ENCODE measurements around the gene FAM120B. TPM values are rescaled to one million over a fixed set of nuclear protein-coding genes. Genes with fewer than 3 reads are reported as not detected.
"Not testable (repeated sequence)": the region's sequence is repeated elsewhere in the genome, so short reads cannot be mapped to it uniquely, and the experiment has no call there.

FAM120B gene
- total RNA-seq, 1 donor from 2014 or later, result 36.5 TPM

DNA sequence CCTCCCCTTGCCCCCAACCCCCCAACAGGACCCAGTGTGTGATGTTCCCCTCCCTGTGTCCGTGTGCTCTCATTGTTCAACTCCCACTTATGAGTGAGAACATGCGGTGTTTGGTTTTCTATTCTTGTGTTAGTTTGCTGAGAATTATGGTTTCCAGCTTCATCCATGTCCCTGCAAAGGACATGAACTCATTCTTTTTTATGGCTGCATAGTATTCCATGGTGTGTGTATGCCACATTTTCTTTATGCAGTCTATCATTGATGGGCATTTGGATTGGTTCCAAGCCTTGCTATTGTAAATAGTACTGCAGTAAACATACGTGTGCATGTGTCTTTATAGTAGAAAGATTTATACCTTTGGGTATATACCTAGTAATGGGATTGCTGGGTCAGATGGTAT lies 28.6 kb downstream of the FAM120B start:
- DNase-seq (ENCODE audit: low spot score); intact Hi-C loops (cut with DNase I); ATAC-seq: not testable (repeated sequence)

DNA sequence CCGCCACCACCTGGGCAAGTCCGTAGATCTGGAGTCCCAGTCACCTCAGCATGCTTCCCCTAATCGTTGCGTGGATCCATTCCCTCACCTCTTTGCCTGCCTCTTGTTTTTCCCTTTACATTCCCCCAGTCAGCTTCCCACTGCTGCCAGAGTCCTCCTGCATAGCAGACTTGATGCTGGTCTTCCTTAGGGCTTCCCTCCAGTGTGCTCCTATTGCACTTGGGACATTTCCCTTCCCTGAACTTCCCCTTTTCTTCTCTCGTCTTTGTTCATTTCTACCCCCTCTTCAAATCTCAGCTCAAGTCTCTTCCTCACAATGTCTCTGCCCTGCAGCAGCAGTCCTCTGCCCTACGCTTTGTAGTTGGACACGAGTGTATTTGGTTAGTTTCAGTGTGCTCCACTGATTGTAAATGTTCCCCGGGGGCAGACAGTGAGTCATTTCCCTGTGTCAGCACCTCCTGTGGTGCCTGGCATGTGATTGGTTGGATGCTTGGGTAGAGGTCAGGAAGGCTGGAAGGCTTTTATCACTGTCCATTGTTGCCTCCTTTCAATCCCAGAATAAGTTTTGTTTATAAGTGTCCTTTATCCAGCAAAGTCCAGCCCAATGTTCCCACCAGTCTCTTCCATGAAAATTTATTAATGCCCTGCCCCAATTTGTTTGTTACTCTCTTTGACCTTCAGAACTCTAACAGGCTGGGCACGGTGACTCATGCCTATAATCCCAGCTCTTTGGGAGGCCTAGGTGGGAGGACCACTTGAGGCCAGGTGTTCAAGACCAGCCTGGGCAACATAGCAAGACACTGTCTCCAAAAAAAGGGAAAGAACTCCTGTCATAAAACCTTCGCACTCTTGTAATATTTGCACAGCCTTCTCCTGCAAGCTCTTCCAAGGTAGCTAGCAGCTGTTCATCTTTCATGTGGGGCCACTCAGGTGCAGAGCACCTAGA lies 38.3 kb downstream of the FAM120B start:
- DNase-seq (ENCODE audit: low spot score) (no peak), ATAC-seq (peak; percentile 28)

DNA sequence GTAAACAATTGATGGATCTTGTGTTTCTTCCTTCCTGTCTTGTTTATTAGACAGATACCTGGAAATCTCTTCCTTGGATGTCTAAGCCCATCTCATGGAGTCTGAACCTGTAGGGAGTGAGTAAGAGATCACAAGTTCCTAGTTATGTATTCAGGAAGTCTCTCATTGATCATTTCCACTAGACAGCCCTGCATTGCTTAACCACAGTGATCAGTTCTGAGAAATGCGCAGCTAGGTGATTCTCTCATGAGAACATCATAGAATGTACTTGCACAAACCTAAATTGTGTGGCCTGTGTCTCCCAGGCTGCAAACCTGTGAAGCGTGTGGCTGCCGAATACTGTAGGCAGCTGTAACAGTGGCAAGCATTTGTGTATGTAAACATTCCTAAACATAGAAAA lies 39.1 kb downstream of the FAM120B start:
- DNase-seq (ENCODE audit: low spot score) (no peak), ATAC-seq (no peak)
- intact Hi-C loops (cut with DNase I), result no loop called here

More for the DNA sequence above, 38.3 kb downstream of the FAM120B start:
- intact Hi-C loops (cut with DNase I), result no loop called here

DNA sequence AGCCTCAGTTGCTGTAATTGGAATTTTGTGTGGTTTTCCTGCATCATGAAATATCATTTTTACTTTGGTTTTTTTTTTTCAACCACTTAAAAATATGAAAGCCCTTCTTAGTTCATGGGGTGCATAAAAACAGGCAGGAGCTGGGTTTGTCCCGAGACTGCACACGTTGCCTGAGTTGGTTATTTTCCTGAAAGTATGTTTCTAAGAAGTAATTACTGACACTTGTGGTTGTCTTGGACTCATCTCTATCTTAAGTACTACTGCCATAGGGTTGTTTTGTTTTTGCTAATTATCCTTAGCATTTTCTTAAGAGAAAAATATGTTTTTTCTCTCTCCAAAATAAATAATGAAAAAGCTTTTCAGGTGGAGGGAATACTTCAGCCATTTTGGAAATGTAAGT lies 40.1 kb downstream of the FAM120B start:
- intact Hi-C loops (cut with DNase I), result no loop called here
- ATAC-seq (no peak), DNase-seq (ENCODE audit: low spot score) (no peak)

DNA sequence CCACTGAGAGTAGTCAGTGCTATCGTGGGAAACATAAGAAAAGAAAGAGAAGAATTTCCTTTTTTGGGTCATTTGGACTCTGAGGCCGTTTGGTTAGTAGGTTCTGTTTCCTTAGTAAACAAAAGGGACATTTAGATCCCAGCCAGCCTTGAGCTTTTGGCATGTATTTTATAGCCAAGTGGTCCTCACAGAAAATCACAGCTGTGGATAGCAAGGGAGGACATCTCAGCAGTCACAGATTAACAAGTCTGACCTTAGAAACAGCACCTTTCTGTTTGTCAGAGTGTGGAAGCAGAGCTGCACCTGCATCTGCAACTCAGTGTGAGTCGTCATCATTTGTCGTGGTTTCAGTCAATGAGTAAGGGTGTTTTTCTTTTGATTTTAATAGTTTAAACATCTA lies 40.5 kb downstream of the FAM120B start:
- ATAC-seq, result no peak

DNA sequence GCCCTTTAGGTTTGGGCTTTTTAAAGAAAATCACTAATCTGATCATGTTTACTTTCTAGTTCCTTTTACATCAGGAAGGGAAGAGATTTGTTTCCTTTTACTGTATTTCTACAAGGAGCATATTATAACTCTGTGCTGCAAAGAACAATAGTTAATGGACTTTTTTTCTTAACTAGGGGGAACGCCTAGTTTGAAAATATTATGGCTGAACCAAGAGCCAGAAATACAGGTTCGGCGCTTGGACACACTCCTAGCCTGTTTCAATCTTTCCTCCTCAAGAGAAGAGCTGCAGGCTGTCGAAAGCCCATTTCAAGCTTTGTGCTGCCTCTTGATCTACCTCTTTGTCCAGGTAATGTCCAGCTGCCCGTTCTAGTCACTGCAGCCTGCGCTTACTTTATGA lies 41.4 kb downstream of the FAM120B start:
- intact Hi-C loops (cut with DNase I), result no loop called here
- DNase-seq (ENCODE audit: low spot score) (no peak), ATAC-seq (no peak)

More for the DNA sequence above, 40.5 kb downstream of the FAM120B start:
- no peak for DNase-seq (ENCODE audit: low spot score)
- intact Hi-C loops (cut with DNase I), result no loop called here

DNA sequence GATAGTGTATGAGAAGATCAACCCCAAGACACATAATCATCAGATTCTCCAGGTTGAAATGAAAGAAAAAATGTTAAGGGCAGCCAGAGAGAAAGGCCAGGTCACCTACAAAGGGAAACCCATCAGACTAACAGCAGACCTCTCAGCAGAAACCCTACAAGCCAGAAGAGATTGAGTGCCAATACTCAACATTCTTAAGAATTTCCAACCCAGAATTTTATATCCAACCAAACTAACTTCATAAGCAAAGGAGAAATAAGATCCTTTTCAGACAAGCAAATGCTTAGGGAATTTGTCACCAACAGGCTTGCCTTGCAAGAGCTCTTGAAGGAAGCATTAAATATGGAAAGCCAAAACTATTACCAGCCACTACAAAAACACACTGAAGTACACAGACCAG lies 44.9 kb downstream of the FAM120B start:
- DNase-seq (ENCODE audit: low spot score); ATAC-seq; intact Hi-C loops (cut with DNase I): not testable (repeated sequence)

DNA sequence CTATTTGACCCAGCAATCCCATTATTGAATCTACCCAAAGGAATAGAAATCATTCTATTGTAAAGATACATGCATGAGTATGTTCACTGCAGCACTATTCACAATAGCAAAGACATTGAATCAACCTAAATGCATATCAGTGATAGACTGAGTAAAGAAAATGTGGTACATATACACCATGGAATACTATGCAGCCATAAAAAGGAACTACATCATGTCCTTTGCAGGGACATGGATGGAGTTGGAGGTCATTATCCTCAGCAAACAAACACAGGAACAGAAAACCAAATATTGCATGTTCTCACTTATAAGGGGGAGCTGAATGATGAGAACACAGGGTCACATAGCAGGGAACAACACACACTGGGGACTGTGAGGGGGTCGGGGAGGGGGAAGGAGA lies 48.6 kb downstream of the FAM120B start:
- DNase-seq (ENCODE audit: low spot score); ATAC-seq; intact Hi-C loops (cut with DNase I): not testable (repeated sequence)

DNA sequence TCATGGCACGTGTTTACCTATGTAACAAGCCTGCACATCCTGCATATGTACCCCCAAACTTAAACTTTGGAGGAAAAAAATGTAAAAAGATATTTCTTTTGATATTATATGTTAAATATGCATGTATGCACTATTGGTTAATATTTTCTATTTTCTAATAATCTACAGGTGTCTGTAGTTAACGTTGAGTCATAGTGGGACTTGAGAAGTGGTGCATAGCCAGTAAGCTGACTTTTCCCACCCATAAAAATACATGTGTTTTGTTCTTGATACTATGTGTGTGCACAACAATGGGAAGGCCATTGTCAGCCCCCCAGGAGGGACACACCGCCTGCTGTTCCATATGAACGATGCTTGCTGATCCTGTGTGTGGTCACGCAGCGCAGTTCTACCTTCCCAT lies 49.1 kb downstream of the FAM120B start:
- no peak for ATAC-seq
- intact Hi-C loops (cut with DNase I), result no loop called here

DNA sequence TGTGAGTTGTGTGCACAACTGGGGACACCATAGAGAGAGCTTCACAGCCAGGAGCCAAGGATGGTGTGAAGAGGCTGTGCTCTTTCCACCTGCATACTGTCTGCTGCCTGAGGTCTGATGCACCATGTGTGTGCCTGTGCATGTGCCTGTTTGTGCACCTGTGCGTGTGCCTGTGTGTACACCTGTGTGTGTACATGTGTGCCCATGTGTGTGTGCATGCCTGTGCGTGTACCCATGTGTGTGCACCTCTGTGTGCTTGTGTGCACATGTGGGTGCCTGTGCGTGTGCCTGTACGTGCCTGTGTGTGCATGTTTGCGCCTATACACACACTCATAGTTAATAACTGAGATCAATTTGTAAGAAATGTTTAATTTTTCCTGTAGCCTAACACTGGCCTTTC lies 51.3 kb downstream of the FAM120B start:
- no peak for DNase-seq (ENCODE audit: low spot score)
- intact Hi-C loops (cut with DNase I), result no loop called here
- ATAC-seq, result no peak

More for the DNA sequence above, 49.1 kb downstream of the FAM120B start:
- DNase-seq (ENCODE audit: low spot score), result no peak

DNA sequence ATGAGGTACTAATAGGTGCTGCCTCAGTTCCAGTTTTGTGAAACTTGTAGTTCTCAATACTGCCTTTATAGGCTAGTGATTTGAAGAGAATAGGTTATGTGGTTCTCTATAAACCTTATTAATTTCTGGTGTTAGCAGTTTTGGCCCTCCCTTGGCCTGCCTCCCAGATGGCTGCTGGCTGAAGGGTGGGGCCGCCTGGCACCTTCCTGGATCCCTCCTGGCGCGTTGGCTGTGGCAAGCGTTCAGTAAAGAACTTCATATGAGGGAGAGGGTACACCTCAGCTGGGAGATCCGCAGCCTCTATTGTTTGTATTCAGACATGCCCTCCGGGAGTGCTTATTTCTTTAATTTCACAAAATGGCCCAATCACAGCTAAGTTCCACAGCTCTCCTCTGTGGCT lies 51.9 kb downstream of the FAM120B start:
- ATAC-seq, result no peak
- intact Hi-C loops (cut with DNase I), result no loop called here
- no peak for DNase-seq (ENCODE audit: low spot score)

DNA sequence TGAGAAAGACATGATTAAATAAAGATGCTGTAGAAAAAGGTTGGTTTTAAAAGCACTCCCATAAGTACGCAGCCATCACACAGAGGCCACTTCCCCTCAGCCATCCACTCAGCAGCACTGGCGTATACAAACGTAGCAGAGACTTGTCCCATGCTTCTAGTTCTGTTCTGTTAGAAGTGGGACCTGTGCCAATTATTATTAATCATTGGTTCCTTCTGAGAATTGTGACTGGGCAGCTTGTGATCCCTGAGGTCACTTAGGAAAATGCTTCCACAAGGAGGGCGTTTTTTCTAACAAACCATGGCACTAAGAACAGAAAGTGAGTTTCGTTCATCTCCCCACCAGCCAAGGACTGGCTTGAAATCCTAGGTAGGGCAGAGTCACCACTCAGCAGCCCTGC lies 53.9 kb downstream of the FAM120B start:
- DNase-seq (ENCODE audit: low spot score), result no peak
- ATAC-seq, result no peak
- intact Hi-C loops (cut with DNase I), result no loop called here

DNA sequence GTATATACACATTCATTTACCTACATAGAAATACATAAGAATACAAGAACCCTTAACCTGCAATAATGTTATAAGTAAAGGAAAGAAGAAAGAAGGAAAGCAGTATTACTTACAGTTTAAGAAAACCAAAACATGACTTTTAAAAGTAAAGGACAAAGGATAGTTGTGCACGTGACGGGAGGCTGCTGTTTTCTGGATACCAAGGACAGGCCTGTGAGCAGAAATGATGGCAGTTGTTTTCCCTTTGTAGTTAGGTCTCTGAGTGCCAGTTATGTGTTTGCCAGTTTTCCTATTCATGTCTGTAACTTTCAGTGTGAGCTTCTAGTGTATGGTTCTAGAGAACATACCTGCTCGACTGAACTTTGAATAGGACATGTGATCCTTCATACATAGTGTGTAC lies 54.8 kb downstream of the FAM120B start:
- intact Hi-C loops (cut with DNase I), result no loop called here
- ATAC-seq (no peak), DNase-seq (ENCODE audit: low spot score) (no peak)

DNA sequence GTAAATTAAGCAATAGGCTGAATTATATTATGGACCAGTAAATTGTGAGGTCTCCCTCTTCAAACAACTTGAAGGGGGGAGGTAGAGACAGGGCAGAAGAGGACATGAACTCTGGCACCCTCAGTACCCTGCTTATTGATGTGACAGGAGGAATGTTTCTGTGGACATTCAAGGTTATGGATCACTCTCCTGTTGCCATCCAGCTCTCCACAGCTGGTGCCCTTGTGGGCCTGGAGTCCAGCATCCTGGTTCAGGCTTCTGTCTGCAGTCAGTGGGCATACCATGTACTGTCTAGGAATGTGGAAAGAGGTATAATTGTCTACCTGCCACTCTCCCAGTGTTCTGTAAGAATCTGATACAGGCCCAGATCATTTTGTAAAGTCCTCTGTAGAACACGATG lies 55.6 kb downstream of the FAM120B start:
- no peak for ATAC-seq
- no peak for DNase-seq (ENCODE audit: low spot score)
- intact Hi-C loops (cut with DNase I), result no loop called here

DNA sequence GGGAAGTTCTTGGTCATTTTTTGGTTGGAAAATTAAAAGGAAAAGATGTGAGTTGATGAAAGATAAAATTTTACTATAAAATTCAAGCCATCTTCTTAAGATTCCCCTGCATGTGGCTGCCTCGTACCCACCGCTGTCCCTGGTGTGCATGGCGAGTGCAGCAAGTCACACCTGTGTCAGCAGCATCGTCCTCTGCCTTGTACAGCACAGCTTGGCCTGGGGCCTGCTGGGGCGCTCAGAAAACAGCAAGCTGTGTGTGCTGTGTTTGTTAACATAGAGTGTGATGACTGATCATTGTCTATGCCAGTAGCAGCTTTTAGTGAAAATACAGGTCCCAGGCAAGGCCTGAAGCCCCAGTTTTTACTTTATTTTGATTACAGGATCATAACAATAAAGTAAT lies 56.7 kb downstream of the FAM120B start:
- DNase-seq (ENCODE audit: low spot score), result no peak
- intact Hi-C loops (cut with DNase I), result no loop called here
- ATAC-seq, result no peak

DNA sequence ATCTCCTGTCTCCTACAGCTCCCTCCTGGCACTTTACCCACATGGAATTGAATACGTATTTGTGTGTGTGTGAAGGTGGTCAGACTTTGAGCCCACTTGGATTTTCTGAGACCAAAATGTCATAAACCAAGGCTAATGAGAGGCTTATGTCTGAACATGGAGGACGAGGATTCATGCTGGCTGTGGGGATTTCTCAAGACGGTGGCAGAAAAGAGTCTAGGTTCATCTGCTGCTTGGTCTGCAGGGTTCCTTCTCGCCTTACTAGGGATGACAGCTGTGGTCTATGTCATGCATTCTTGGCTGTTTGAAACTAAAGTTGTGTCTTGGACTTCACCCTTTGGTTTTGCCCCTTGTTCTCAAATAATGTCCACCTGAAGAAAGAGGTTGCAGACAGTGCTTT lies 58.6 kb downstream of the FAM120B start:
- no peak for DNase-seq (ENCODE audit: low spot score)
- no peak for ATAC-seq
- intact Hi-C loops (cut with DNase I), result no loop called here

DNA sequence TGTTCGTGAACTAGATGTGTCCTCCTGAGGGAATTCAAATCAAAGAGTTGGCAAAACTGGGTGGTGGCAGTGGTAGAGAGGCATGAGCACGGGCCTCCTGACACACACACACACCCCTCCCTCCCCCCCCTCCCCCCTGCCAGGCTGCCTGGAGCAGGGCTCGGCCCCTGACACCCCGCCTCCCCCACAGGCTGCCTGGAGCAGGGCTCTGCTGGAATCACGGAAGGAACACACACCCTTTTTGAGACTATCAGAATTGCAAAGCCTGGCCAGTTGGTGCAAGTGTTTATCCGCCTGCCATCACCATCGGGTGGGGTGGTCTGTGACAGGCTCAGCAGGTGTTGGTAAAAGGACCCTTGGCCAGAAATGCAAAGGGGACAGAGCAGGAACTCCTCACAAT lies 59.0 kb downstream of the FAM120B start:
- DNase-seq (ENCODE audit: low spot score), result no peak
- no peak for ATAC-seq
- intact Hi-C loops (cut with DNase I), result no loop called here

DNA sequence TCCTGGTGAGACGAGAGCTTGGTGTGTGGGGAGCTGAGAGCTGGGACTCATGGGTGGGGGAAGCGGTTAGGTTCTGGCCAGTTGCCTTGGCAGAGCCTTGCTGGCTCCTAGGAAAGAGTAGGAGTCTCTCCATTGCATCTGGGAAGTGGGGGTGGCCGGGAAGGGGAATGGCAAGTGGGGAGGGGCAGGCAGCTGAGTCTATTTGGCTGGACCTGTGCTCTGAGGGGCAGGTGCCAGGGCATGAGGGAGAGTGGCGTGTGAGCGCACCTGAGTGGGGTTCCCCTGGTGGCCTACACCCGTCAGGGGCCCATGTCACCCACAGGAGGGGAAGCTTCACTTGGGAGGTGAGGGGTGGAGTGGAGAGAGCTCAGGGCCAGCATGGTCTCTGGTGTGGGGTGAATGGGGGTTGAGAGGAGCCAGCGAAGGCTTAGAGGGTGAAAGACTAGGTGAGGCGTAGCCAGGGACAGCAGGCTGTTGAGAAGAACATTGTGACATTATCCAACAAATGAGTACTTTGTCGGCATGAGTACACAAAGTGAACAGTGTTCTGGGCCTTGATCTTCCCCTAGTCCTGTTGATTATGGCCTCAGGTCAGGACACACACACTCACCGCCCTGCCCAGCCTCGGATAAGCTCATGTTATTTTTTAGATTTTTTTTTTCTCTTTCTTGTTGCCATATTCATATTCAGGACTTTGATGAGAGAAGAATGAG lies 59.8 kb downstream of the FAM120B start:
- DNase-seq (ENCODE audit: low spot score) (no peak), ATAC-seq (peak; percentile 90)
- intact Hi-C loops (cut with DNase I), result no loop called here

DNA sequence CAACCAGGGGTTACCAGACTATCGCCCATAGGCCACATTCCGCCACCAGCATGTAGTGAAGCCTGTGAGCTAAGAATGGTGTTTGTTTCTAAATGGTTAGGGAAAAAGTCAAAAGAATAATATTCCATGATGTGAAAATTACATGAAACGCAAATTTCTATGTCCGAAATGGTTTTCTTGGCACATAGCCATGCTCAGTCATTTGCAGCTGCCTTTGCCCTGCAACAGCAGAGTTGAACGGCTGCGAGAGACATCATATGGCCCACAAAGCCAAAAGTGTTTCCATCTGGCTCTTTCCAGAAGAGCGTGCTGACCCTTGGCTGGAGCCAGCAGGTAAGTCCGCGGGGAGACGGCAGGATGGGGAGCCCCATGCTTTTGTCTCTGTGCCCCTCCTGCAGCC lies 60.7 kb downstream of the FAM120B start:
- DNase-seq (ENCODE audit: low spot score), result no peak
- ATAC-seq, result no peak
- intact Hi-C loops (cut with DNase I), result no loop called here

DNA sequence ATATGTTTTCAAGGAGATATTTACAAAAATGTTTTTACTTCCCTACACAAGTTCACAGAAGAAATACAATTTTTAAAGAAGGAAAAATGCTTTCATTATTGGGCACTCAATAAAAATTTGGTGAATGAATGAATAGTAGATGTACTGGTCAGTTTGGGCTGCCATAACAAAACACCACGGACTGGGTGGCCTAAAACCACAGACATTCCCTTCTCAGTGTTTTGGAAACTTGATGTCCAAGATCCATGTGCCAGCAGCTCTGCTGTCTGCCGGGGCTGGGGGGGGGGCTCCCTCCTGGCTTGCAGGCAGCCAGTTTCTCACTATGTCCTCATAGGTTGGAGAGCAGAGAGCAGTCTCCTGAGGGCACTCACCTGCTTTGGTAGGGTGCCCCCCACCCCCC lies 62.0 kb downstream of the FAM120B start:
- intact Hi-C loops (cut with DNase I), result no loop called here
- no peak for DNase-seq (ENCODE audit: low spot score)
- ATAC-seq, result peak; percentile 59

Measured in sciatic nerve (tissue), 2 donors.